Stimulated activated CD4-positive, alpha-beta T cell treated with anti-CD3 and anti-CD28 coated beads, TNF-alpha, amount 100 ng/mL, for 4 hours (primary cell): ENCODE results near the gene POLE.
A peak's percentile ranks its signal among the peaks of the same experiment; 100 is the strongest.
"Not testable (repeated sequence)": the region's sequence is repeated elsewhere in the genome, so short reads cannot be mapped to it uniquely, and the experiment has no call there.

Source experiments
- DNase-seq, 3 experiments: peaks; one replicate each; pipeline ENCODE4 v3.0.0-alpha.2; 2020; ENCODE audit warnings: low read depth in 3 of 3

POLE gene

GRCh38 chr12:132614861-132615578 lies 72.1 kb downstream of the POLE start:
- DNase-seq, result peak; percentile 58 to 77 (median 64)

- no peak for DNase-seq
Observed at GRCh38 chr12:132614029-132614428, 73.1 kb downstream of the POLE start.

- DNase-seq, result no peak
Observed at GRCh38 chr12:132611620-132612019, 75.5 kb downstream of the POLE start.

- no peak for DNase-seq
Observed at GRCh38 chr12:132610866-132611602, 76.1 kb downstream of the POLE start.

GRCh38 chr12:132610051-132610759 lies 76.9 kb downstream of the POLE start, which contains the start of gene LRCOL1:
Gene LRCOL1, minus strand, starts transcription at chr12:132610582. Its CDS starts 4,331 bp downstream, at chr12:132606251.
- no peak for DNase-seq

- no peak for DNase-seq
Observed at GRCh38 chr12:132608231-132609171, 78.6 kb downstream of the POLE start.

- DNase-seq, result no peak
Observed at GRCh38 chr12:132606927-132607326, 80.2 kb downstream of the POLE start.

- no peak for DNase-seq
Observed at GRCh38 chr12:132606466-132606865, 80.7 kb downstream of the POLE start.

GRCh38 chr12:132605892-132606291 lies 81.2 kb downstream of the POLE start:
- no peak for DNase-seq

GRCh38 chr12:132604668-132605441 lies 82.3 kb downstream of the POLE start:
- DNase-seq, result no peak

- DNase-seq, result no peak
Observed at GRCh38 chr12:132604151-132604618, 83.0 kb downstream of the POLE start.

GRCh38 chr12:132603240-132604150 lies 83.6 kb downstream of the POLE start:
- DNase-seq, result no peak

GRCh38 chr12:132602572-132603239 lies 84.4 kb downstream of the POLE start:
- DNase-seq, result no peak

GRCh38 chr12:132601171-132601883 lies 85.8 kb downstream of the POLE start:
- no peak for DNase-seq

GRCh38 chr12:132600048-132601032 lies 86.8 kb downstream of the POLE start:
- DNase-seq, result no peak

- DNase-seq, result not testable (repeated sequence)
Observed at GRCh38 chr12:132599502-132599901, 87.6 kb downstream of the POLE start.
